Stimulated activated CD8-positive, alpha-beta memory T cell treated with anti-CD3 and anti-CD28 coated beads, Interleukin-12 subunit alpha, Interleukin-12 subunit beta, amount 100 ng/mL, for 24 hours (primary cell): ENCODE measurements around the gene CYB5R4.

Source experiments
- DNase-seq: peaks from one replicate; pipeline ENCODE4 v3.0.0-alpha.2; 2020; ENCODE audit errors: extremely low read depth

CYB5R4 gene

GRCh38 chr6:83984411-83984810, 124.9 kb downstream of the CYB5R4 start:
- DNase-seq, result no peak

GRCh38 chr6:83985308-83985713, 125.8 kb downstream of the CYB5R4 start:
- DNase-seq, result no peak

DNA sequence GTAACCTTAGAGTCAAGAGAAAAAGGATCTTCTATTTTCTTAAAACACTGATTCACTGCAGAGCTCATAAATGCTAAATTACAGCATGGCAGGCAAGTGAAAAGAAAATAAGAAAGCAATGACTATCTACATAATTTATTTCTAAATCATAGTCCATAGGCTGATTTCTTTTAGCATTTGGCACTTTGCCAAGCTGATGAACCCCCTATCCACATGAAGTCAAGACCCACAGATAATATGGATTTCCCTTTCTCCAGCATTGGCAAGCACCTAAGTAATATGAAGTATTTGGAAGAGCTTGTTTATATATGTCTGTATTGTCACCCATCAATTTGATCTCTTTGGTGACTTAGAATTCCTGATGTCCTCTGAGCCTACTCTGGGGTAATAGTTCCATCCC, 126.2 kb downstream of the CYB5R4 start:
- DNase-seq, result no peak

DNA sequence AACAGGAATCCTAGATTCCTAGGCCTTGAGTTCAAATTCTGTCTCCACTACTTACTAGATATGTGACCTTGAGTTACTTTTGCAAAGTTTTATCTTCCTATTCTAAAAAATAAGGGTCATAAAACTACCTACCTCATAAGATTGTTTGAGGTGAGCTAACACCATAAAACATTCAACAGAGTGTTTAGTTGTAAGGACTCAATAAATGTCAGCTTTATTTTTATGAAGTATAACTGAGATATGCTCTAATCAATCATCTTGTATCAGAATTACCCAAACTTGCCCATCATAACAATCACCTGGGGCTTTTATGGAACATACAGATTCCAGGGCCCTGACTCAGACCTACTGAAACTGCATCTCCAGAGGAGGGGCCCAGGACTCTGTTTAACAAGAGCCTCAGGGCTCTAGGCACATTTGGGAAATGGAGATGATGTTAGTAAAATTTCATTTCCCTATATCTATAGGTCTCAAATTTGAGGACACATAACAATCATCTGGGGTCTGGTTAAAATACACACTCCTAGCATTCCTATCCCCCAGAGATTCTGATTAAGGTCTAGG, 138.6 kb downstream of the CYB5R4 start:
- DNase-seq, result no peak

DNA sequence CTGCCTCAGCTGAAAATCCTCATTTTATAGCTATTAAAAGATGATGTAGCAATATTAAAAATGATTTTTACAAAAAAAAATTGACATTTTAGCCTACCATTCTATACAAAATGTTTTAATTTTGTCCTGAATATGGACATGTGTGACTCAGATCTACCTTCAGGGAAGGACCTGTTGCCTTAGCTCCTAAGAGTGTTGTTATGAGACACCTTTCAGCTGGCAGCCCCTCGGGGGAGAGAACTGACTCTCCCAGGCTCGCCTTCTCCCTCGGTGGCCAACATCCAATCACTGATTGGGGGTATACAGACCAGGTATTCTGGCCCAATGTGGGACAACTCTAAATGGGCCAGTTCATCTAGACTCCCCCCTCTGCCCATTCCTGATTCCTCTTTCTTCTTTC, 141.6 kb downstream of the CYB5R4 start:
- DNase-seq, result no peak

- no peak for DNase-seq
Measured at GRCh38 chr6:84002226-84002625, 142.7 kb downstream of the CYB5R4 start.

DNA sequence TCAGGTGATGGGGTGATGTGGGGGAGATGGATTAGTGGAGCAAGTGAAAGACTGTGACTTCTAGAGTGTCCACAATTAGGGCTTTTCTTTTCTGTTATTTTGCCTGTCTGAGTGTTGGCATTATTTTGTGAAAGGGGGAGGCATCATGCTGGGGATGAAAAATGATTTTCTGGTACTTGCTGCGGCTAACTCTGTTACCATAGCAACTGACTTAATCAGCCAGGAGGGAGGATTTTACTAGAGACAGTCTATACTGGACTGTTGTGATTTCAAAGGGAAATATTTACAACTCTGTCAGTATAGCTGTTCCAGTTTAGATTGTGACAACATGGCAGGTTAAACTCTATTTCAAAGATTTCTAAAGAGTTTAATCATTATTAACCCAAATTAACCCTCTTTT, 143.6 kb downstream of the CYB5R4 start:
- no peak for DNase-seq

GRCh38 chr6:84003654-84004053, 144.2 kb downstream of the CYB5R4 start:
- no peak for DNase-seq

DNA sequence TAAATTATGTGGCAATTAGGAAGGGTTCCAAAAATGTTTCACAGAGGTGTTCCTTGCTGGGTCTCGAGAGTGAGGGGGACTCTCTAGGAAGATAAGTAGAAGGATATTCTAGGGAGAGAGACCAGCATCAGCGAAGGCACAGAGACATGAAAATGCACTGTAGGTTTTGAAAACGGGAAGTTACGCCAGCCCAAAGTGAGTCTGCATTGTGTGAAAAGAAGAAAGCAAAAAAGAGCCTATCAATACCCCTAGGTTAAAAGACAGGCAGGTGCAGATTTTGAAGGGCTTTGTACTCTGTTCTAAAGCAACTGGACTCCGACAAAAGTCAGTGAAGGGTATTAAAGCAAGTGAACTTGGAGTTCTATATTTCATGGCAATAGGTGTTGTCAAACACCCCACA, 148.4 kb downstream of the CYB5R4 start:
- no peak for DNase-seq

- DNase-seq, result no peak
Measured at GRCh38 chr6:84013354-84013753, 153.9 kb downstream of the CYB5R4 start.

DNA sequence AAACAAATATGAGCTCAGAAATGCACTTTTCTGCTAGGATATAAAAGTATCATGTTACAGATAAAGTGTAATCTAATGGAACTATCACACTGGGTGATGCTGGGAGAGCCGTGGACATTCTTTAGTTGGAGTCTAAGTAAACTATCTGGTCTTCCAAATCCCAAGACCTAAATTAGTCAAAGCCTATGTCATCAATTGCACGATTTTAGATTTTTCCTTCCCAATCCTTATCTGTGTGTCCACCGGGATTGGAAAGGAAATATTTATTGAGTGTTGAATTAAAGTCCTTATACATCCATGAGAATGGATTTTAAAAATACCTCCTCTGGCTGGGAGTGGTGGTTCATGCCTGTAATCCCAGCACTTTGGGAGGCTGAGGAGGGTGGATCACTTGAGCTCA, 154.4 kb downstream of the CYB5R4 start:
- DNase-seq, result no peak

- no peak for DNase-seq
Measured at GRCh38 chr6:84016029-84016428, 156.5 kb downstream of the CYB5R4 start.
